ENCODE data around the gene GRIA3. TPM values are rescaled to one million over a fixed set of nuclear protein-coding genes. Genes with fewer than 3 reads are reported as not detected.

Gene GRIA3
- total RNA-seq, 1 experiment from 2014 or later: 3.8 TPM

- Mint-ChIP-seq H3K4me1 (peaks cover 6% of the 10 kb centered on the region), H3K27me3 (ENCODE audit: low read depth) (no peaks in the 10 kb centered on the region), H3K4me3 (no peak overlapping the region), H3K27ac (no peak overlapping the region), H3K36me3 (no peaks in the 10 kb centered on the region), H3K9me3 (no peaks in the 10 kb centered on the region; the same call in 1 of the 2 replicates)
- DNase-seq (ENCODE audit: low spot score): no peak
- ATAC-seq: no peak
- ChIA-PET CTCF (no interaction called here), POLR2A (no interaction called here)
- TF ChIP-seq TCF7 (CRISPR knock-in tag; IDR thresholded peaks at IDR 0.05; ENCODE audit: low read depth): no peak
Observed at GRCh38 chrX:123153846-123154335, 30.2 kb upstream of the GRIA3 start.

- no peaks in the 10 kb centered on the region for H3K27me3 Mint-ChIP-seq (ENCODE audit: low read depth)
- peaks cover 6% of the 10 kb centered on the region for H3K4me1 Mint-ChIP-seq
- no peak overlapping the region for H3K4me3 Mint-ChIP-seq
- H3K27ac Mint-ChIP-seq: no peak overlapping the region
- POLR2A ChIA-PET: no interaction called here
- H3K36me3 Mint-ChIP-seq: no peaks in the 10 kb centered on the region
- peaks cover 4% of the 10 kb centered on the region for H3K9me3 Mint-ChIP-seq
- CTCF ChIA-PET: no interaction called here
- ATAC-seq (no peak), DNase-seq (ENCODE audit: low spot score) (no peak)
- no peak for TF ChIP-seq PREB (CRISPR knock-in tag; IDR thresholded peaks at IDR 0.05; ENCODE audit: borderline replicate concordance)
- TF ChIP-seq NFE2L1 (CRISPR knock-in tag; IDR thresholded peaks at IDR 0.05): no peak
- no peak for TF ChIP-seq ATF2 (CRISPR knock-in tag; IDR thresholded peaks at IDR 0.05; ENCODE audit: borderline replicate concordance, low read depth)
- TF ChIP-seq ZBTB43 (CRISPR knock-in tag; IDR thresholded peaks at IDR 0.05): no peak
- TF ChIP-seq GRHL2 (CRISPR knock-in tag; IDR thresholded peaks at IDR 0.05; ENCODE audit: insufficient replicate concordance, severe bottlenecking): no peak
- TF ChIP-seq EMX1 (CRISPR knock-in tag; IDR thresholded peaks at IDR 0.05): no peak
- no peak for TF ChIP-seq ZNF671 (CRISPR knock-in tag; IDR thresholded peaks at IDR 0.05)
- TF ChIP-seq ZNF263 (CRISPR knock-in tag; IDR thresholded peaks at IDR 0.05; ENCODE audit: low read depth): no peak
- TF ChIP-seq NR1H2 (CRISPR knock-in tag; IDR thresholded peaks at IDR 0.05): no peak
- TF ChIP-seq MYBL2 (CRISPR knock-in tag; IDR thresholded peaks at IDR 0.05): no peak
- TF ChIP-seq TCF7 (CRISPR knock-in tag; IDR thresholded peaks at IDR 0.05; ENCODE audit: low read depth): no peak
- TF ChIP-seq SP1 (CRISPR knock-in tag; conservative IDR thresholded peaks at IDR 0.05): no peak
- TF ChIP-seq E2F5 (CRISPR knock-in tag; IDR thresholded peaks at IDR 0.05): no peak
- TF ChIP-seq ZNF416 (CRISPR knock-in tag; IDR thresholded peaks at IDR 0.05): no peak
- TF ChIP-seq FOXP4 (CRISPR knock-in tag; IDR thresholded peaks at IDR 0.05): no peak
Observed at GRCh38 chrX:123155327-123155726, 28.8 kb upstream of the GRIA3 start.

- ATAC-seq: no peak
- Mint-ChIP-seq H3K36me3 (peaks cover 5% of the 10 kb centered on the region), H3K27ac (no peak overlapping the region), H3K4me3 (no peak overlapping the region), H3K27me3 (ENCODE audit: low read depth) (no peaks in the 10 kb centered on the region), H3K9me3 (peaks cover 14% of the 10 kb centered on the region), H3K4me1 (peaks cover 6% of the 10 kb centered on the region)
- ChIA-PET CTCF (no interaction called here), POLR2A (no interaction called here)
- no peak for DNase-seq (ENCODE audit: low spot score)
- TF ChIP-seq ZNF232 (CRISPR knock-in tag; IDR thresholded peaks at IDR 0.05) (no peak), TP53 (CRISPR knock-in tag; IDR thresholded peaks at IDR 0.05) (no peak), NR1H2 (CRISPR knock-in tag; IDR thresholded peaks at IDR 0.05) (no peak), NR3C1 (CRISPR knock-in tag; conservative IDR thresholded peaks at IDR 0.05; ENCODE audit: low read depth) (no peak), JUN (CRISPR knock-in tag; IDR thresholded peaks at IDR 0.05) (no peak), ZNF425 (CRISPR knock-in tag; conservative IDR thresholded peaks at IDR 0.05) (no peak), HMGXB4 (CRISPR knock-in tag; IDR thresholded peaks at IDR 0.05) (no peak), NR2C2 (CRISPR knock-in tag; IDR thresholded peaks at IDR 0.05) (no peak), SP1 (CRISPR knock-in tag; conservative IDR thresholded peaks at IDR 0.05) (no peak), ZNF219 (CRISPR knock-in tag; IDR thresholded peaks at IDR 0.05; ENCODE audit: borderline replicate concordance) (no peak)
Observed at GRCh38 chrX:123157586-123157985, 26.5 kb upstream of the GRIA3 start.
